Thyroid gland (tissue), 4 donors: ENCODE data around the gene CD19.

Experiments used
- CTCF ChIP-seq, 6 experiments: fragments of 200-600 bp in 3 of 6; fragments of 450-650 bp in 3 of 6; sonication (generic) in 3 of 6; IDR thresholded peaks; one replicate each; pipeline ENCODE4 v1.5.1; 2016 to 2019; ENCODE audit warnings: antibody characterized with exemption in 6 of 6, mild to moderate bottlenecking in 2 of 6, inconsistent platforms in 1 of 6, moderate library complexity in 1 of 6
- POLR2A ChIP-seq, 2 donors: fragments of 450-650 bp; IDR thresholded peaks; one replicate each; pipeline ENCODE4 v1.6.1; 2017; ENCODE audit warnings: antibody characterized with exemption in 2 of 2, mild to moderate bottlenecking in 2 of 2, moderate library complexity in 1 of 2

GRCh38 chr16:28905800-28906372, 25.9 kb upstream of the CD19 start:
- TF ChIP-seq CTCF (IDR thresholded peaks at IDR 0.05) (no peak), POLR2A (IDR thresholded peaks at IDR 0.05) (no peak)
